HG03520 (cell line): ENCODE results near the gene SGPL1.

Experiments
- ATAC-seq: cut with Tn5 transposase; IDR thresholded peaks from one replicate; pipeline ENCODE4 v1.9.1; 2021; ENCODE audit warnings: mild to moderate bottlenecking, moderate library complexity; ENCODE audit not compliant: unreplicated experiment

The SGPL1 gene

GRCh38 chr10:70902661-70903261 lies 87.0 kb downstream of the SGPL1 start:
- no peak for ATAC-seq

DNA sequence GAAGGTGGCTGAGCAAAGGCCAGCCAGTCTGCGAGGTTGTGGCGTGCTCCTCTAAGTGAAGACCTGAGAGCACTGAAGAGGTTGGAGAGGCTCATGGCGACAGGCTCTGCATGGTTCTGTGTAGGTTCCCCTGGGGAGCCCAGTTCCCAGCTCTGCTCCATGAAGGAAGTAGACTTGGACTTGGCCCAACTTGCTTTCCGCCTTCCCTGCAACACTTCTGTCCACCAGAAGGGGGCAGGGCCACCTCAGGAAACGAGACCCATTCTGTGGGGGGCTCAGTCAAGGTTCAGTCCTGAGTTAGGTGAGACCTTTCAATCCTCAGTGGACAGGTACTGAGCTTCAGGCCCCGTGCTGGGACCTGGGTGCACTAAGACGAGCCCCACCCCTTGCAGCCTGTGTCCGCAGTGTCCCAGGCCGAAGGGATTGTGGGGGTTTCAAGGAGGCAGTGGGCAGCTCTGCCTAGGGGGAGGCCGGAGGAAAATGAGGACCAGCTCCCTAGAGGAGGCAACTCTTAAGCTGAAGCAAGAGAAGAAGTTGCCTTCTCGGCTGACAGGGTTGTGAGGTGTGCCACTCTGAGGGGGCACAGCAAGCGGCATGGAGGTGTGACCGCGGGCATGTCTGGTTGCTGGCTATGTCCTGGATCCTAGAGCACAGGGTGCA lies 87.6 kb downstream of the SGPL1 start:
- ATAC-seq = no peak

GRCh38 chr10:70905071-70906021 lies 89.6 kb downstream of the SGPL1 start:
- no peak for ATAC-seq

DNA sequence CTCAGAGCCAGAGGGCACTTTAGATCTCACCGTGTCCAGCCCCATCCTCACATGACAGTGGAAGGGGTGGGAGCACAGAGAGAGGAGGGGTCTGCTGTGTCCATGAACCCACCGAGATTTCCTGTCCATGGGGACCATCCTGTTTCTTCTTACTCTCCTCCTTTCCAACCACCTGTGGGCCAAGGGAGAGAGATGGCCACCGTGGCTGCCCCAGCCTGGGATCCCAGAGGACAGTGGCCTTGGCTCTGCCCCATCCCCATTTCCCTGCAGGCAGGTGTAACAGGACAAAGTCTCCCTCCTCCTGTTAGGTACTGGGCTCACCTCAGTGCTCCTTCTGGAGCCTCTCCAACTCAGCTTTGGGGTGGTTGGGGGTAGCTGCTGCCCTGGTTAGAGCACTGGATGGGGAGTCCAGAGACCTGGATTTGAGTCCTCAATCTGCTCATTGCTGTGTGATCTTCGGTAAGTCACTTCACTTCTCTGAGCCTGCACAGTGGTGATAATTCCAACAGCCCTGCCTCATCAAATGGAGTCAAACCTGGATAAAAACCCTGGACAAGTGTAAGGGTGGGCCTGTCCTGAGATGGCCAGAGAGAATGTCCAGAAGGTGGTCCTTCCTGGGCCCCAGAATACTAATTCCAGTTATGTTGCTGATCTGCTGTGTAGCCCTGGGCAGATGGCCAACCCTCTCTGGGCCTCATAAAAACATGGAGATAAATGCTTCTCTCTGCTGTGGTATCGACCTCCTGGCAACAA lies 90.5 kb downstream of the SGPL1 start:
- ATAC-seq = no peak

- ATAC-seq = no peak
Observed at GRCh38 chr10:70906953-70907636, 91.3 kb downstream of the SGPL1 start.

DNA sequence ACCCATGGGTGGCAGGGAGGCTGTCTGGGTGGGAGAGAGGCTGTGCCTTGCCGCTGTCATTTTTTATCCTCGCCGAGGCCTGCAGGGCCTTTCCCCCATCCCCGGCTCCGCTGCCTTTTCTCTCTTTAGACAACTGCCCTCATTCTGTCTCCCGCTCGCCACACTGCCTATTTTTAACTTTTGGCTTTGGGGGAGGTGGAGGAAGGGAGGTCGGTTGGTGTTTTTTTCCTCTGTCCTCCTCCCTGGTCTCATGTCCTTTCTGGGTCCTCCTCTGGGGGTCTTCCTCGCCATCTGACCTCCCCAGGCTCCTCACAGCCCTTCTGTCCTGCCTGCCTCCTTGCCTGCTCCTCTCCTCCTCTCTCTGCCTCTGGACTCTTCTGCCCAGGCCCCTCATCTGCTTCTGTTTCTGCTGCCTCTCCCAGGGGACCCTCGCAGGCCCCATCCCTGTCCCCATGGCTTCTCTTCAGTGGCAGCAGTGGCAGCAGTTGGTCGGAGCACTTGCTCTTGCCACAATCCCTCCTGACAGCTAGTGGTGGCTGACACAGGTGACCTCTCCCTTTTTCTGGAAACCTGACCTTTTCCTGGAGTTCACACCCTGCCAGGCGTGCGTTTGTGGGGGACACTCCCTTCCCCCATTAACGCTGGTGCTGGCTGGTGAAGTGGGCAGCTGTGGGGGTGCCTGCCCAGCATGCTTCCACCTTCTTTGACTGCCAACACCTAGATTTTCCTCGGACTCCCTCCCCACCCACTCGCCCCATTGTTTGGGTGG lies 92.1 kb downstream of the SGPL1 start:
- no peak for ATAC-seq

DNA sequence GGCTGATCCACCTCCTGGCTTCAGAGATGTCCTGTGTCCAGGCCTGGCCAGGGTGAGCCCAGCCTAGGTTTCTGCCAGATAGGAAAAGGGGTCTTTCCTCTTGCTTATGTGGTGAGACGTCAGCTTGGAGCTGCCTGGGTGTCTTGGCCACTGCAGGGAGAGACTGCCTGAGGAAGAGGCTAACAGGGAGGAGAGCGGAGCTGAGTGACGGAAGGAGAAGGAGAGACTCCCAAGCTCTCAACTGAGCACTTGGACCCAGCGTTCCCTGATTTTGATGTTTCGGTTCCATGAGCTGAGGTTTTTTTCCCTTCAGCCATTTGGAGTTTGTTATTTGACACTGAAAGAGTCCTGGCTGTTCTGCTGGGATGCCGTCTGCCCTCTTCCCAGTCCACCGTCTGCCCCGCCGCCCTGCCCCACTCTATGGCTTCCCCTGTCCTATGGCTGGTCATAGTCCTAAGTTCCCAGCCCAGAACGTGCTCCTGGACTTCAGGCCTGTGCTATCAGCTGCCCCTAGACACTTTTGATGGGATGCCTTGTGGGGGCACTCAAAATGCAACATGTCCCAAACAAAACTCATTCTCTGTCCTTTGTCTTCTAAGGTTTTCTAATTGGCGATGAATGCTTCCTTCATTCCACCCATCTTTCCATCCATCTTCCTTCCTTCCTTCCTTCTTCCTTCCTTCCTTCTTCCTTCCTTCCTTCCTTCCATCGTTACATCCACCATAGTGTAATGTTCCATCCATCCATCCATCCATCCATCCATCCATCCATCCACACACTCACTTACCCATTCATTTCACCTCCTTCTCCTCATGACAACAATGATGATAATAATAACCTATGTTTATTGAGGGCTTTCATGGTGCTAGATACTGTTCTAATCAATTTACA lies 92.9 kb downstream of the SGPL1 start:
- no peak for ATAC-seq

GRCh38 chr10:70909326-70909935 lies 93.7 kb downstream of the SGPL1 start:
- ATAC-seq = no peak

- no peak for ATAC-seq
Observed at GRCh38 chr10:70910486-70911341, 95.0 kb downstream of the SGPL1 start.

DNA sequence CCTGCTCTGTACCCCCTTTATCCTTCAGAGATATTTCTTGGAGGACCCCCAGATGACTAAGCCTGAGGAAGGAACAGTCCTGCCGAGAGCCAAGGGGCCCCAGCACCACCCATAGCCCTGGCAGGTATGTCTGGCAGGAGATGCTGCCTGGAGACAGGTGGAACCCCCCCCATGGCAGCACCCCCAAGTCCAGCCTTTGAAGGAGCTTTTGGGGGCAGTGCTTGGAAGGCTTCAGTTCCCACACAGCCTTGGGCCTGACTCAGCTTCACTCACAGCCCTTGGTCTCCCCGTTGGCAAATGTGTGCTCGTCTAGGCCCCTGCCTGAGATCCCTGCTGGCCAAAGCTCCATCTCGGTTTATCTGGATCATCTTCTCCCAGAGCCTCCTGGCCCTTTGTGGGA lies 95.6 kb downstream of the SGPL1 start:
- ATAC-seq = no peak

GRCh38 chr10:70912556-70912955 lies 96.8 kb downstream of the SGPL1 start:
- ATAC-seq = no peak

GRCh38 chr10:70913191-70913892 lies 97.6 kb downstream of the SGPL1 start:
- no peak for ATAC-seq

DNA sequence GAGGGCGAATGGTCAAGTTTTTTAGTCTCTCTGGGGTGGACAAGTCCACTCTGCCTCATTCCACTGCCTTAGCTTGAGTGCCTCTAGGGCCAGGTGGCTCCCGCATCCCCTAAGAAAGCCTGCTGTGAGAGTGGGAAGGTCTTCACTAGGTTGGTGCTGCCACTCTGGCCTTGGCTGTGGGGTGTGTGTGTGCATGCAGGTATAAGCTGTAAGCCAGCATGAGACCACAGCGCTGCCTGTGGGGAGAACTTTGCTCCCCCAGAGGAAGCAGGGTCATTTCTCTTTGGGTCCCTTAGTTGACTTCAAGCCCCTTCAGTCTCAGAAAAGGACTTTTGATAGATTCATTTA lies 98.1 kb downstream of the SGPL1 start:
- ATAC-seq = no peak

- ATAC-seq = no peak
Observed at GRCh38 chr10:70914316-70914864, 98.6 kb downstream of the SGPL1 start.

DNA sequence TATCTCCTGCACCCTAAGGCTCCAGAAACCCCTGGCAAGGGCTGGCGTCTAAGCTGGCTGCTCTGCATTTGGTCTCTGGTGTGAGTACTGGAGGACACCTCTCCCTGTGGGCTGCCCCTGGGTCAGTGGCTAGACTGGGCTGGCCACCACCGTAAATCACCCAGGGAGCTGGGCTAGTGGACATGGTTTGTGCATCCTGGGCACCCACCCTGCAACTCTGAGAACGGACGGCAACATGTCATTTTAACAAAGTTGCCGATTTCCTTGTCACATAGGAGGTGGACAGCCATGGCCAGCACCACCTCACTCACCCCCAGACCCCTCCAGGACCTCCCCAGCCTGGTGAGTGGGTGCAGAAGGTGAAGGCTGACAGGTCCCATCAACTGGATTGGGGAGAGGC lies 99.5 kb downstream of the SGPL1 start:
- ATAC-seq = no peak

DNA sequence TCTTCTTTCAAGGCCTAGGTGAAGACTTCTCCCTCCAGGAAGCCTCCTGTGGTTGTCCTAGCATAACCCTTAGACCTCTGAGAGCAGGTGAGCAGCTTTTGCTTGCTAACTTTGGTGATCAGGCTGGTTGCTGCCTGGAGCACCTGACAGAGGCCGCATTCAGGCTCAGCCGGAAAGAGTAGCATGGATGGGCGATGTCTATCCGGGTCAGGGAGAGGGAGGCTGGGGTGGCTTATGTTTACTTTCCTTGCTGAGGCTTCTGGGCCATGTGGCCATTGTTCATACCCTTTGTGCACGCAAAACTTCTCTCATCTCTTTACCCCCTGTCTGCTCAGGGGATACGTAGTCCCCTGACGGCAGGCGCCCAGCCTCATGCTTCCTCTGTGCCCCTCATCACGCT lies 100.1 kb downstream of the SGPL1 start:
- ATAC-seq = no peak

DNA sequence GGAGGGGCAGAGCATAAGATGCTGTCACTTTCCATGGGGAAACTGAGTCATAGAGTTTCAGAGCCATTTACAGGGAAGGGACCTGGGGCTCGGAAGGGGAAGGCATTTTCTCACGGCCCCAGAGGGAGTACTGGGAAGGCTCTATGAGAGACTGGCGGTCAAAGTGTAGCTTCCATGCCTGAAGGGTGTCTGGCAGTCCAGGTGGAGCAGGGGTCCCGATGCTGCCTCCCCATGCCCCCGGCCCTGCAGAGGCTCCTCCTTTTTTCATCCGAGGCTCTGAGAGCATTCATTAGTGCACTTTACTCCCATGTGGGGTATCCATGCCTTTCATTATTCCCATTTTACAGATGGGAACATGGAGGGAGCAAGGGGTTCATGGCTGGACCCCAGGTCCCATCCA lies 100.5 kb downstream of the SGPL1 start:
- ATAC-seq = no peak
